AG10803 (cell line): Measurements from ENCODE around the gene MAST3.

Experiments
- DNase-seq: peaks from one replicate; pipeline ENCODE4 v3.0.0; 2010; ENCODE audit warnings: low read depth
- H3K4me3 ChIP-seq: 2 replicates; pipeline ENCODE4 v1.5.1; 2011; ENCODE audit warnings: mild to moderate bottlenecking, low read length, control low read depth
- TF ChIP-seq, protein P1 (sequence below): conservative IDR thresholded peaks from 2 replicates; pipeline ENCODE4 v1.5.1; 2011; ENCODE audit warnings: mild to moderate bottlenecking, low read length, control low read depth, inconsistent platforms

MAST3 gene

DNA sequence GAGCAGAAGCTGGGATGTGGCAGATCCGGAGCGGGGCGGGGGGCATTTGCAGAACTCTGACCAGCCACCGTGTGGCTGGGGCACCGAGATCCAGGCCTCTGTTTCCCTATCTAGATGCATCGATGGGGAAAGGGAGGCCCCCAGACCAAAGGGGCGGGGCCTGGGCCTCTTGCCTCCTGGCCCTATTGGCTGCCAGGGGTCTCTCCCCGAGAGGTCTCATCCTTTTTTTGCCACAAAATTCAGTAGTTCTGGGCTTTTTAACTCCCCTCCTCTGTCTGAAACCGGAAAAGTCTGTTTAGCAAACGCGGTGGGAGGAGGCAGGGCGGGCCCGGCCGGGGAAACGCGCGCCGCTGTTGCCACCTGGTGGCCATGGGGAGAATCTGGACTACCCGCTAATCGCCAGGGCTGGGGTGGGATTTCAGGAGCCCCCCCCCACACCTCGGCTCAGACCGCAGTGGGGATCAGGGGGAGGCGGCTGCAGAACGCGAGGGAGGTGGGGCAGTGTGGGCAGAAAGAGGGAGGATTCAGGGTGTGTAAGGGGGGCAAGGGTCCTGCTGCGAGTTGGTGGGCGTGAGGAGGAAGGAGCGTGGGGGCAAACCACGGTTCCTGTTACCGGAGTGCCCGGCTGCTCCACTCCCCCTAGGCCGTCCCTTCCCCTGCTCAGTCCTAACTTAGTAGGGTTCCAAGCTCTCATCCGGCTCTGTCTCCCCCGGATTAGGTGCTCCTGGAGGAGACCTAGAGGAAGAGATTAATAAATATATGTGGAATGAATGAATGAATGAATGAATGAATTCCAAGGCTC, 39.2 kb upstream of the MAST3 start:
- TF ChIP-seq, protein P1, sequence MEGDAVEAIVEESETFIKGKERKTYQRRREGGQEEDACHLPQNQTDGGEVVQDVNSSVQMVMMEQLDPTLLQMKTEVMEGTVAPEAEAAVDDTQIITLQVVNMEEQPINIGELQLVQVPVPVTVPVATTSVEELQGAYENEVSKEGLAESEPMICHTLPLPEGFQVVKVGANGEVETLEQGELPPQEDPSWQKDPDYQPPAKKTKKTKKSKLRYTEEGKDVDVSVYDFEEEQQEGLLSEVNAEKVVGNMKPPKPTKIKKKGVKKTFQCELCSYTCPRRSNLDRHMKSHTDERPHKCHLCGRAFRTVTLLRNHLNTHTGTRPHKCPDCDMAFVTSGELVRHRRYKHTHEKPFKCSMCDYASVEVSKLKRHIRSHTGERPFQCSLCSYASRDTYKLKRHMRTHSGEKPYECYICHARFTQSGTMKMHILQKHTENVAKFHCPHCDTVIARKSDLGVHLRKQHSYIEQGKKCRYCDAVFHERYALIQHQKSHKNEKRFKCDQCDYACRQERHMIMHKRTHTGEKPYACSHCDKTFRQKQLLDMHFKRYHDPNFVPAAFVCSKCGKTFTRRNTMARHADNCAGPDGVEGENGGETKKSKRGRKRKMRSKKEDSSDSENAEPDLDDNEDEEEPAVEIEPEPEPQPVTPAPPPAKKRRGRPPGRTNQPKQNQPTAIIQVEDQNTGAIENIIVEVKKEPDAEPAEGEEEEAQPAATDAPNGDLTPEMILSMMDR = peak; percentile 76
- H3K4me3 ChIP-seq = no peak overlapping the region
- DNase-seq = peak; percentile 59

DNA sequence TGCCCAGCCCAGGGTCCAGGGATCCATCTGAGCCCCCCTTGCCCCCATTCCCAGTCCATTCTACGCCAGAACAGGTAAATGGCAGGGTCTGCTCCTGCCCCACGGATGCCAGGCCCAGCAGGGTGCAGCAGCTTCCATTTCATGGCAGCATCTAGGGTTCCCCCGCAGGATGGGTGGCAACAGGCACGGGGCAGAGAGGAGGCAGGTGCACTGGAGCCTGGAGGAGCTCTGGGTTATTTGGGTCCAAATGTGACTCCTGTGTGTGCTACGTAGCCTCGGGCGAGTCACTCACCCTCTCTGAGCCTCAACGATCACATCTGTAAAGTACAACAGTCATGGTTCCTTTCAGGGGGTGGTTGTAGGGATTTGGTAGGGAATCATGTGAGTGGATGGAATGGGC, 38.3 kb upstream of the MAST3 start:
- H3K4me3 ChIP-seq = no peak overlapping the region
- no peak for DNase-seq
- TF ChIP-seq, protein P1 = no peak

DNA sequence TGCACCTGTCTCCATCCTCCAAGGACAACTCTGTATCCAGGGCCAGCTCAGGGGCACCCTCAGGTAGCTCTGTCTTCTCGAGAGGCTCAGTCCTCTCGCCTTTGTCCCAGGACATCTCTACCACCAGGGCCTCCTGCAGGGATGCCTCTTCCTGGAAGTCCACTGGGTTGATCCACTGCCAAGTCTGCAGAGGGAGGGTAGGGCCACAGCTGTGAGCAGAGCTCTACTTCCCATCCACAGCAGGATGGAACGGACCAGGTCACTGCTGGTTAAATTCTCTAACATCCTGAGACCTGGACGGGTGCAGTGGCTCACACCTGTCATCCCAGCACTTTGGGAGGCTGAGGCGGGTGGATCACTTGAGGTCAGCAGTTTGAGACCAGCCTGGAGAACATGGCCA, 37.7 kb upstream of the MAST3 start:
- no peak overlapping the region for H3K4me3 ChIP-seq
- DNase-seq = no peak
- TF ChIP-seq, protein P1 = no peak

DNA sequence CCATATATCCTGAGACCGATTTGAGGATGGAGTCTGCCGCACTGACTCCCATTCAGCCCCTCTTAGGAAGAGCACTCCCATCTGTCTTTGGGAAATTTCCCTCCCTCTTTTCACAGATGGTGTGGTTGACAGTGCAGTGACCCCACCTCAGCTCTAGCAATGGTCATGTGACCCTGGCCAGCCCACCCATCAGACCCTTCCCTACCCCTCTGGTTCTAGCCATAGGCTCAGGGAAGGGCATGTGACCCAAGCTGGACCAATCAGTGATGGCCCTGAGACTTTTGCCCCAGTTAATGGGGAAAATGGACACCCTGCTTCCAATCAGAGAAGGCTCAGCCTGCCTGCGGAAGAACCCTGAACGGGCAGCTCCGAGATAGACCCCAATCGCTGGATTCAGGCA, 37.1 kb upstream of the MAST3 start:
- no peak for DNase-seq
- TF ChIP-seq, protein P1 = no peak
- H3K4me3 ChIP-seq = no peak overlapping the region

DNA sequence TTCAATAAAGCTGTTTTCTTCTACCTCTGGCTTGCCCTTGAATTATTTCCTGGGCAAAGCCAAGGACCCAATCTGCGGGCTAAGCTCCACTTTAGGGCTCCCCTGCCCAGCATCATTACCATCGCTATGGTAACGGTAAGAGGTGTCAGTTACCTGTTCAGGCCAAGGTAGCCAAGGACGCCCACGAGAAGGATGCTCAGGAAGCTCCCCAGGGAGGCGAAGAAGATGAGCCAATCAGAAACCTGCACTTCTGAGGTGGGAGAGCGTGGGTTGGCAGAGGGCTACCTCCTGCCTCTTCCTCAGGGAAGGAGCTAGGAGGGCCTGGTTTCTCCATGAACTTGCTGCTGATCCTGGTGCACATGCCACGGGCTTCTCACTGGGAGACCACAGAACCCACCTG, 35.5 kb upstream of the MAST3 start:
- TF ChIP-seq, protein P1 = no peak
- no peak for DNase-seq
- no peak overlapping the region for H3K4me3 ChIP-seq

- TF ChIP-seq, protein P1 = 0 out of 2 replicates have a peak, but pooled peaks have one; percentile 12
- no peak for DNase-seq
These were observed 34.1 kb upstream of the MAST3 start for GRCh38 chr19:18063463-18063862.

DNA sequence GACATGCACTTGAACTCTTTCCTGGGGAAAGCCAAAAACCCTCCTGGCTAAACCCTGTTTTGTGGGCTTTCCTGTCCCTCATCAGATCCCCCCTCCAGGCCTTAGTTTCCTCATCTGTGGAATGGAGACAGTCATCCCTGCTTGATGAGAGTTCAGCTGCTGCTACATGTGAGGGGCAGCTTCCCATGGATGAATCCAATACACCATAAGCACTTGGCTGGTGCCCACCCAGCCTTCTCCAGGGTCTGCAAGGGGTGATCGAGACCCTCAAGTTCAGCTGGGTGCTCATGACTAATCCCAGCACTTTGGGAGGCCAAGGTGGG, 32.4 kb upstream of the MAST3 start:
- DNase-seq = no peak
- H3K4me3 ChIP-seq = no peak overlapping the region
- TF ChIP-seq, protein P1 = no peak

More at GRCh38 chr19:18063463-18063862, 34.1 kb upstream of the MAST3 start:
- H3K4me3 ChIP-seq = no peak overlapping the region
